NCI-H524 treated with DMSO at 0.1 percent for 48 hours (cell line): ENCODE data around the gene CD2.

Source experiments
- DNase-seq: peaks from one replicate; lab custom pipeline; 2025; lab: John Stamatoyannopoulos, UW

Gene CD2, protein sequence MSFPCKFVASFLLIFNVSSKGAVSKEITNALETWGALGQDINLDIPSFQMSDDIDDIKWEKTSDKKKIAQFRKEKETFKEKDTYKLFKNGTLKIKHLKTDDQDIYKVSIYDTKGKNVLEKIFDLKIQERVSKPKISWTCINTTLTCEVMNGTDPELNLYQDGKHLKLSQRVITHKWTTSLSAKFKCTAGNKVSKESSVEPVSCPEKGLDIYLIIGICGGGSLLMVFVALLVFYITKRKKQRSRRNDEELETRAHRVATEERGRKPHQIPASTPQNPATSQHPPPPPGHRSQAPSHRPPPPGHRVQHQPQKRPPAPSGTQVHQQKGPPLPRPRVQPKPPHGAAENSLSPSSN

DNA sequence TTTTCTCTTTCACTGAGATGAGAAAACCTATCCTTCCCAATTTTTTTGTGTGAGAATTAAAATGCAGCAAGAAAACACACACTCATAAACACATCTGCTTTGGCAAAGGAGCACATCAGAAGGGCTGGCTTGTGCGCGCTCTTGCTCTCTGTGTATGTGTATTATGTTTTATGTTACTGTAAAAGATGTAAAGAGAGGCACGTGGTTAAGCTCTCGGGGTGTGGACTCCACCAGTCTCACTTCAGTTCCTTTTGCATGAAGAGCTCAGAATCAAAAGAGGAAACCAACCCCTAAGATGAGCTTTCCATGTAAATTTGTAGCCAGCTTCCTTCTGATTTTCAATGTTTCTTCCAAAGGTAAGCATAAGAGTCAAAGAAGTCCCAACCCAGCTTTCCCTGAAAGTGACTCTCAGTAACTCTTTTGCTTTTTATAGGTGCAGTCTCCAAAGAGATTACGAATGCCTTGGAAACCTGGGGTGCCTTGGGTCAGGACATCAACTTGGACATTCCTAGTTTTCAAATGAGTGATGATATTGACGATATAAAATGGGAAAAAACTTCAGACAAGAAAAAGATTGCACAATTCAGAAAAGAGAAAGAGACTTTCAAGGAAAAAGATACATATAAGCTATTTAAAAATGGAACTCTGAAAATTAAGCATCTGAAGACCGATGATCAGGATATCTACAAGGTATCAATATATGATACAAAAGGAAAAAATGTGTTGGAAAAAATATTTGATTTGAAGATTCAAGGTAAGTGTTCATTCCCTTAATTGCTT is at the start of gene CD2:
Gene CD2 (plus strand): TSS at position 233 of the 780 bp plus-strand sequence. CDS start 63 bp downstream, at position 296.
- no peak for DNase-seq

DNA sequence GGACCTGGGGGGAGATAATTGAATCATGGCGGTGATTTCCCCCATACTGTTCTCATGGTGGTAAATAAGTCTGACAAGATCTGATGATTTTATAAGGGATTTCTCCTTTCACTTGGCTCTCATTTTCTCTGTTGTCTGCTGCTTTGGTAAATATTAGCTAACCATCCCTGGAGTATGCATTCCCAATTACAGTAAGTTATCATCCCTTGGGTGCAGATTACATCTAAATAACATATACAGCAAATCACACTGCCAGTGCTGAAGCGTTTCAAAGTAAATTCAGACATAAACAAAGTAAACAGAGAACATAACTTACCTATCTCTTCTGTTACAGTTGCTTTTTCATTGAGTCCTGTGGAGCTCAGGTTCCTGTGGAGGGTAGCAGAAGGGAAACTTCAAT is 48.1 kb upstream of the CD2 start:
- no peak for DNase-seq

DNA sequence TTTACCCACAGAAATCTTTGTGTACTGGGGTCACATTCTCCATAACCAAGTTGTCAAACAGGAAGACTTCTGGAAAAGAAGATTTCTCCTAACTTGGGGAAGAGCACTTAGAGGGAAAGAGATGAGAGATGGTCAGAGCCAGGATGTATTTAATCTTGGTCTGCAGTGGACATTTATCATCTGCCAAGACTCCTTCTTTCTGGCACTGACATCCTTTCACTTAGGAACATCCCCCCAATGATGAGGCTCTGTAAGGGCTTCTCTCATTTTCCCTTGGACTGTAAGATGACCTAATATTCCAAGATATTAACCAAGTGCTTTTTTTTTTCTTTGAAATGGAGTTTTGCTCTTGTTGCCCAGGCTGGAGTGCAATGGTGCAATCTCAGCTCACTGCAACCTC is 47.4 kb upstream of the CD2 start:
- DNase-seq, result no peak

DNA sequence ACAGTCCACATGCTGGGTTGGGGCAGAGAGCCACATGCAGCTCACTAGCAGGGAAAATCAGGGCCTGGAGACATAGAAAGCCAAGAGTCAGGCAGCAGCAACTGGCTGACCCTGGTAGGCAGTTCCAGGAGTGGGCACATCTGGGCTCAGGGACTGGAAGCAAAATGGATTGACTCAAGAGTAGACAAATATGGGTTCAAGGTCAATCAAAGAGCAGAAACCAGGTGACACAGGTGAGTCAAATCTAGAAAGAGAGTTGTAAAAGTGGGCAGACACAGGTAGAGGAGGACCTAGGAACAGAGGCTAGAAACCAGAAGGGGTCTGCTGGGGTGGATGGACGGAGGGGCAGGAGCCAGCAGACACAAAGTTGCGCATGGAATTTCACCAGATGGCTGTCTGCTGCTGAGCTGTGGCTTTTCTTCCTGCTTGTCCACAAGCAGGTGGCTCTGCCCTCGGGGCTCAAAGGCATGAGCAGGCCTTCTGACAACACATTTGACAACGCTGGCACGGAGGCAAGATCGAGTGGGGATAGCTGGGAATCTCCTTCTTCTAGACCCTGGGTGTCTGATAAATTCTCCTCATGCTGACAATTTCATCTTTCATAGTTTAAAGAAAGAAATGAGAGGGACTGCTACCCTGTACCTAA is 45.9 kb upstream of the CD2 start:
- no peak for DNase-seq

DNA sequence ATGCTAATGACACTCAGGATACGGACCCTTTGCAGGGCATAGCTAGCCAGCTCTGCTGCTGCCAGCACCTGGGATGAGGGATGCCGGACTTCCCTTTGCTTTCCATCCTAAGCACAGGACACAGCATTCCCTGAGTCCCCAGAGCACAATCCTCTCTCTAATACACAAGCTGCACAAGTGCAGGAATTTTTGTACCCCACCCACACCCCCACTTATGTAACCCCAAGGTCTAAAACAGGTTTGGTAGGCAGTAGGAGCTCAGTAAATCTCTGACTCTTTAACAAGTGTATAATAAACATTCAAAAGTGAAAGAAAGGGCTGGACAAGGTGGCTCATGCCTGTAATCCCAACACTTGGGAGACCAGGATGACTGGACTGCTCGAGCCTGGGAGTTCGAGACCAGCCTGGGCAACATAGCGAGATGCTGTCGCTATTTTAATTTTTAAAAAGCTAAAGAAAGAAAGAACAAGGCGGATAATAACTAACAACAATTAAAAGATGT is 44.5 kb upstream of the CD2 start:
- DNase-seq, result no peak

DNA sequence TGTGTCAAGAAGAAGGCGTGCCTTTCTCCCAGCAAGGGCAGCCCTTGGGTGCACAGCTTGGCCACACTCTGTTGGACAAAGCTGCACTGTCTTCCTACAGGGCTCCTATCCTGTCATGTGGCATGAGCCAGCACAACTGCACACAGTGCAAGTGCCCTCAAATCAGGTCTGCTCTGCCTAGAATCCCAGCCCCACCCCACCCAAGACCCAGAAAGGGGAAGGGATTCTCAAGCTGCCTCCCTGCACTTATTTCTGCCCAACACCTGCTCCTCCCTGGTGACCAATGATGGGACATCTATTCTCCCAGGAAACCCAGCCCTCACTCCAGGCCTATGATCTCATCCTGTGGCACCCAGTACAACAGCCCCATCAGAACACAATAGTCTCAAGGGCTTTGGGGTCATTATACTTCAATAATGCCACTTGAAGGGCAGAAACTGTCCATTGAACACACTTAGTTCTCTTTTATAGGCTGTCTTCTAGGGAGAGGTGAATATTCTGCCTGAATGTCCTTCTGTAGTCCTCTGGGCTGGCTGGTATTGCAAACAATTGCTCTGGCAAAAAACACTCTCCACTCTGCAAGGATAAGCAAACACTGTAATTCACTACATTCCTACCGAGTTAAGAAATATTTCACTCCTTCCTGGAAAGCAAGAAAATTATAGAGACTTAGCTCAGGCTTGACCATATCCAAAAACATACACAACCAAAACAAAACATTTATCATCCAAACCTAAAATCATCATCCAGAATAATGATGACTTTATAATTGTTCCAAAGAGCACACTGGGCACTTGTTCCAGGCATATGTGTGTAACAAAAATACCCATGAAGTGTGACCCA is 43.6 kb upstream of the CD2 start:
- no peak for DNase-seq

DNA sequence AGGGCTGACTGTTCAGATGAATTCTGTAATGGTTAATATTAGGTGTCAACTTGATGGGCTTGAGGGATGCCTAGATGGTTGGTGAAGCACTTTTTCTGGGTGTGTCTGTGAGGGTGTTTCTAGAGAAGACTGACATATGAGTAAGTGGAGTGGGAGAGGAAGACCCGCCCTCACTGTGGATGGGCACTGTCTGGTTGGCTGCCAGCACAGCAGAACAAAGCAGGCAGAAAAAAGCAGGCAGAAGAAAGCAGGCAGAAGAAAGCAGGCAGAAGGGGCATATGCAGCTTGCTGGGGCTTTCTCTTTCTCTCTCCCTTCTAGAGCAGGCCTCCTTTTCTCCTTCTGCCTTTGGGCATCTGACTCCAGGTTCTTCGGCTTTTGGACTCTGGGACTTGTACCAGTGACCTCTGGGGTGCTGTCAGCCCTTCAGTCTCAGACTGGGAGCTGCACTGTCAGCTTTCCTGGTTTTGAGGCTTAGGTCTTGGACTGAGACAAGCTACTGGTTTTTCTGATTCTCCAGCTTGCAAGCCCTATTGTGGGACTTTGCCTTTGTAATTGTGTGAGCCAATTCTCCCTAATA is 42.9 kb upstream of the CD2 start:
- DNase-seq, result no peak

DNA sequence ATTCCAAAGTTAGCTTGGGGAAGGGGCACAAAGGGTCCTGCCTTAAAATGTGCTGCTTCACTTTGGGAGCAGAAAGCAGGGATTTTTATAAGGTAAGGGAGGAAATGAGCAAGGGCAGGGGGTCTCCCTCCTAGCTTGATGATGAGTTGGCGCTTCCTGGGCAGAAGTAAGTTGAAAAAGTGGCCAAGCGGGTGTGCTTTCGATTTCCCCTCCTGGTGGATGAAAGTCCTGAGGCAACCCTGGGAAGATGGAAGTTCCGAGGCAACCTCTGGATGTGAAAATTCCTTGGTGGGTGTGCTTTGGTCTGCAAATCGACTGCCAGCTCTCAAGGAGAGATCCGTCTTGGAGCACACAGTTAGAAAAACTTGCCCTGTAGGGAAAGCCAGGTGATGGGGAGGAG is 41.7 kb upstream of the CD2 start:
- no peak for DNase-seq

DNA sequence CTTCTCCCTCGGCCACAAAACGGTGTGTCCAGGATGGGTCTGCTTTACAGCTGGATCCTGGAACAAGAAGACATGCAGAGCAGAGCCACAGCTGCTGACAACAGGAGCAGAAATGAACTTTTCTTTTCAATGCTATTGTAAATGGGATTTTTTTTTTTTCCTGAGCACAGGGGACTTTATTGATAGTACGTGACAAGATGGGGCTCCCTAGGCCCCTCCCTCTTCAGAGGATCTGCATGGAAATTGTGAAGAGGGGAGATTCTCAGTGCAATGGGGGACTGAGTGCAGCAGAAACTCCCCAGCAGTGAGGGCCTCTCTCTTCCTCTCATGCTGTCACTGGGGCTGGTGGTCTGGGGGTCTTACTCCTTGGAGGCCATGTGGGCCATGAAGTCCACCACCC is 40.8 kb upstream of the CD2 start:
- no peak for DNase-seq

DNA sequence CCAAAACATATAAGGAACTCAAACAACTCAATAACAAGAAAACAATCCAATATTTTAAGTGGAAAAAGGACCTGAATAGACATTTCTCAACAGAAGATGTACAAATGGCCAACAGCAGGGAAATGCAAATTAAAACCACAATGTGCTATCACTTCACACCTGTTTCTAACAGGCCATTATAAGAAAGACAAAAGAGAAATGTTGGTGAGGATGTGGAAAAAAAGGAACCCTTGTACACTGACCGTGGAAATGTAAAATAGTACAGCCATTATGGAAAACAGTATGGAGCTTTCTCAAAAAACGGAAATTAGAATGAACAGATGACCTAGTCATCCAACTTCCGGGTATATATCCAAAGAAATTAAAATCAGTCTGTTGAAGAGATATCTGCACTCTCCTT is 37.8 kb upstream of the CD2 start:
- DNase-seq, result no peak

DNA sequence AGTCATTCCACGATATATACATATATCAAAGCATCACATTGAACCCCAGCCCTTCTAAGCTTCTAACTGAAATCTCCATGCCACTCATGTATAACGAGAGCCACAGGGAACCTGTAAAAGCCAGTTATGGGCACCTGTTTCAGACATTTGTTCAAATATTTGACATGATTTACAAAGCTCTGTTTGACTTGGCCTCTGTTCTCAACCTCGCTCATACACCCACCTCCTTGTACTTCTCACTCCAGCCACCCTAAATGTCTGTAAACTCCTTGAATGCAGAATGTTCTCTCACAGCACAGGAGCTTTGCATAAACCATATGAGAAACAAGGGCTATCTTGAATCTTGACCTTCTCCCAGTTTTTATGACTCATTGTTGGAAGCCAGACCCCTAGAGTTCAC is 36.9 kb upstream of the CD2 start:
- no peak for DNase-seq

DNA sequence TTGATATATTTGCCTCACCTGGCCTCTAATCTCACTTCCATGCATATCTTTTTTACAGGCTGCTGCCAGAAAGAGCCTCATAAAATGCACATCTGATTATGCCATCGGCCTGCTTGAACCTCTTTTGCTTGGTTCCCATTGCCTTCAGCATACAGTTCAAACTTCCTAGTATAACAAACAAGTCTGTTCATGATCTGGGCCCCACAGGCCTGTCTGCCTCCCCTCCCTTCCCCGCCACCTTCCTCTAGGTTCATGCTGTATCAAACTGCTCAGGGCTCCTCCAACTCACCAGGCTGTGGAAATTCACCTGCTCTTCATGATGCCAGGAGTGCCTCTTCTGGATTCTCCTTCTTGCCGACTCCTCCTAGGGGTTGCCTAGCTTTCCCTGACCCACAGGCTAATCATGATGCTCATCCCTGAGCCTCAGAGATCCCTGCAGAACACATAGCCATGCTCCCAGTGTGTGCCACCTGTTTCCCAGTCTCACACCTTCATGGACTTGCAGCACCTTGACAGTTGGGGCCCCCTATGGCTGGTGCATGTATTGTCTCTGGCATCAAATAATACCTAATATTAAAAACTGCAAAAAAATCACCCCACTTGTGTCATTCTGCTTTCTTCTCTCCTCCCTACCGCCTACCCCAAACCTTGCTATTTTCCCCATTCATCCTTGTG is 33.7 kb upstream of the CD2 start:
- DNase-seq, result no peak

DNA sequence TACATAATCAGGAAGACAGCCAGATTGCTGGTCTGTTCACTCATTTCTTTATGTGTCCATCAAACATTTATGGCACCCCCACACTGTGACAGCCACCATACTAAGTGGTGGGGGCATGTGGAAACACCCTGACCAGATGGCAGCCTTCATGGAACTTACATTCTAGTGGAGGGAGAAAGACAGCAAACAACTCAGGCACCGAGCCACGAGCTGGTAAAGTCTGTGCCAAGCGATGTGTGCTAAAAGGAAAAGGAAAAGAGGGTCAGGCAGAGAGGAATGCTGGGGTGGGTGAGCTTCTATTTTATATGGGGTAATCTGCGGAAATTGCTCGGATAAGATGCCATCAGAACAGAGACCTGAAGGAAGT is 33.2 kb upstream of the CD2 start:
- DNase-seq, result no peak

DNA sequence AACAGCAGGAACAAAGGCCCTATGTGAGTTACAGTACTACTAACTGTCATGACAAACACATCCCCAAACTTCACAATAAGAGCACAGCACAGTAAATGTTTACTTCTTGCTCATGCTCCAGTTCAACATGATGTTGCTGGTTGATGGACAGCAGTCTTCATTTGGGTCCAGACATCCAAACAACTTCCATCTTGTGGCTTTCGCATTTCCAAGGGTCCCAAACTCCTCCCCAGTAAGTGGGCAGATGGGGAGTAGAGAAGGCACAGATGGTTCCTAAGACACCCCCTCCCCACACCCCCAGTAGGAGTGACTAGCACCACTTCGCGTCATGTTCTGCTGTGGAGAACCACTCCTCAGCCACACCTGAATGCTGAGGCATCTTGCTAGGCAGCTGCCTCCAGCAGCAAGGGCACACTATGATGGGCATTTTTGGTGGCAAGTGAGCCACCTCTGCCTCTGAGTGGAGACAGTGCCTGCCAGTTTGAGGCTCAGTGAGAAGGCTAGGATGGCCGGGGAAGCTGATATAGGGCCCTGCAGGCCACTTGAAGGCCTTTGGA is 32.7 kb upstream of the CD2 start:
- DNase-seq, result no peak

DNA sequence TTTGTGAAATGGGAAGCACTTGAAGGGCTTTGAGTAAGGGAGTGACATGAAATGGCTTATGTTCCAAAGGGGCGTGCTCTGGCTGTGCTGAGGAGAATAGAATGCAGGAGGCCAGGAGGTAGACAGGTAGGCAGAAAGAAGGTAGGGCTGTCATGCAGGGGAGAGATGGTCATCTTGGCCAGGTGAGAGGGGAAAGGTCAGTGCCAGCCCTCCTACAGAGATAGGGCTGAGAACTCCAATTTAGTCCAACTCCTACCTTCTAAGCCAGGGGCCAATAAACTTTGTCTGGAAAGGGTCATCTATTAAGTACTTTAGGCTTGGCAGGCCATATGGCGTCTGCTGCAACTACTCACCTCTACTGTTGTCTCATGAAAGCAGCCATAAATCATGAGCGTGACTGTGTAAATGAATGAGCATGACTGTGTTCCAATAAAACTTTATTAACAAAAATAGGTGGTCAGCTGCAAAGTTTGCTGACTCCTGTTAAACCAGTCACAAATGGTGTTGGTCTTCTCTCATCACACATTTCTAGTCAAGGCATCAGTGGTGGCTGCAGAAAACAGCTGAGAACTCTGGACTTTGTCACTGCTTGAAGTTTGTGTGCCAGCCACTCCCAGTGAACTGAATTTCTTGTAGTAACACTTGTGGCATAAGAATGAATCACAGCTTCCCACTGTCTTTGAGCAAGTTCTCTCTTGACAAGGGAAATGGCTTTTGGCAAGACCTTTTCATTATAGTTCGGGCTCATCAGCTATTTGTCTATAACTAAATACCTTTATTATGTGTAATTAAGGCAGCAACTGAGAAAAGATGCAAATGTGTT is 32.0 kb upstream of the CD2 start:
- DNase-seq, result peak; percentile 45

DNA sequence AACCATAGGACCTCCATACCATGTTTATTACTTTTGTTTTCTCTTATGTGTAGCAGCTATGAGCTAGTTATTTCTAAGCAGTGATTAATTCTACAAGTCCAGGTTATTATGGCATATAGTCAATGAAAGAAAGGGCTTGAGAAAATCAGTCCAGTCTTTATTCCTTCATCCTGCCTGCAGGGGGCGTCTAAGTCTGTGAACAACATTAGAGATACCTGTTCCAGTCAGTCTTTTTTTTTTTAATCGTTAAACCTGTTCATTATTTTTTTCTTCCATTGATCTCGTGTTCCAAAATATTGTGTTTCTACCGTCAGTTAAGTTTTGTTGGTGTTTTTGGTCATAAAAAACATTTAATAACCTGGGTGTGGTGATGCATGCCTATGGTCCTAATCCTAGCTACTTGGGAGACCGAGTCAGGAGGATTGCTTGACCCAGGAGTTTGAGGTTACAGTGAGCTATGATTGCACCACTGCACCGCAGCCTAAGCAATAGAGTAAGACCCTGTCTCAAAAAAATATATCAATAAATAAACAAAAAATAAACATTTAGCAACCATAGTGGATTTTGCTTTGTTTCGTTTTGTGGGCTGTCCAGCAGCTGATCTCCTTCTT is 29.4 kb upstream of the CD2 start:
- DNase-seq, result no peak

DNA sequence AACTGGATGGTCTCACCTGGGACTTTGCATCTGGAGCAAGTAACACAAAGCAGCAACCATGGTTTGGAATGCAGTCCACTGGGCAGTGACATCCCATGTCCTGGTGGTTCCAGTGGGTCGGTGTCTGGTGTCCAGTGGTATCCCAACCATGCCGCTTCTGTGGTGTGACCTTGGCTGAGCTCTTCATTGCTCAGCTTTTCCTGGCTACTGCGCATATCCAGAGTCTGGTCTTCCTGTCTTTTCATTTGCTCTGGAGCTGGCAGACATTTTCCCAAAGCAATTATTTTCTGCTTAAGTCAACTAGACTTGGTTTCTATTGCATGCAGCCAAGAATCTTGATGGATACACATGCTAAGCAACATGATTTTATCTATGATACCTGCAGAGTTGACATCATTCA is 28.4 kb upstream of the CD2 start:
- no peak for DNase-seq

DNA sequence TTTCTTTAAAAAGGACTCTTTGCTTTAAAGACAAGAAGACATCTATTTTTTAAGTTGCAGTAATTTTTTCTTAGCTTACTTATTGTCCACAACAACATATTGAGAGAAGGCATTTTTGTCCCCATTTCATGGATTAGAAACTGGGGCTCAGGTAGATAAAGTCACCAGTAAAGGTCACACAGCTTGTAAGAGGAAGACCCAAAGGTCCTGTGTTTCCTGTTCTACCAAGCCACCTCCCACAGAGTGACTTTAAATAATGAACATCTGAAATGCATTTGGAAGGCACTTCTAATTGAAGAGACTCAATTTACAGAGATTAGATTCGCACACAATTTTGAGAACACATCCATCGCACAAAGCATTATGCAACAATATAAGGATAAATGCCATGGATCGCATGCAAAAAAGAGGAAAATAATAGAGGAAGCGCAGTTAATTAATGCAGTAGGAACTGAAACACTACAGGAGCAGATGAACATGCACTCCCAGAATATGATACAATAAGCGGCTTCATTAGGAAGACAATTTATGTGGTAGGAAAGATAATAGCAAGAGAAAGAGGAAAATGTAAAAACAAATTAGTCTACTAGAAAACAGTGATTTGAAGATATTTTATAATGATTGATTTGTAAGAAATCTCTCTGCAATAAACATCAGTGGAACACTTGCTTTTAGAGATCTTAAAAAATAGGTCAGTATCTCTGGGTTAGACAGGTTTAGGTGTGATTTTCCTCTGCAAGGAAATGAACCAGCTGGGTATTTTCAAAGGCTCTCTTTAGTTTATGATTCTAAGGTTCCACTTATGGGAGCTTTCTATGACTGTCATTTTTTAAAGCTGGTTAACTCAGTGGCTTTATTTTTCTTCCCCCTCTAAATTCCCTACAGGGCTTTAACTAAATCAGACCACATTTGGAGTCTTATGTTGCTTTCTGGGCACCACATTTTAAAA is 27.1 kb upstream of the CD2 start:
- DNase-seq, result no peak
